ENCODE data around the gene FBXL15. TPM values are rescaled to one million over a fixed set of nuclear protein-coding genes. Genes with fewer than 3 reads are reported as not detected.
"Not testable (repeated sequence)": the region's sequence is repeated elsewhere in the genome, so short reads cannot be mapped to it uniquely, and the experiment has no call there.

The FBXL15 gene
- total RNA-seq, 2 experiments from 2014 or later: 13.5 to 15.2 TPM

- Mint-ChIP-seq H3K36me3 (peaks cover 6% of the 10 kb centered on the region), H3K9me3 (ENCODE audit: low read depth) (no peaks in the 10 kb centered on the region), H3K4me3 (peak overlapping the region; percentile 86), H3K27ac (peak overlapping the region; percentile 91), H3K27me3 (no peaks in the 10 kb centered on the region), H3K4me1 (peaks cover 39% of the 10 kb centered on the region)
- DNase-seq: no peak
- ATAC-seq: no peak
- CTCF ChIA-PET: interaction anchor here (0.6 to 3.9 kb wide), 16 partner anchors 11 to 299 kb away, joined by 3 to 23 read pairs (median 6); partner anchors contain the start of genes CUEDC2, FBXL15, NFKB2 and SUFU
Measured at GRCh38 chr10:102450124-102450373, 29.4 kb downstream of the FBXL15 start.

DNA sequence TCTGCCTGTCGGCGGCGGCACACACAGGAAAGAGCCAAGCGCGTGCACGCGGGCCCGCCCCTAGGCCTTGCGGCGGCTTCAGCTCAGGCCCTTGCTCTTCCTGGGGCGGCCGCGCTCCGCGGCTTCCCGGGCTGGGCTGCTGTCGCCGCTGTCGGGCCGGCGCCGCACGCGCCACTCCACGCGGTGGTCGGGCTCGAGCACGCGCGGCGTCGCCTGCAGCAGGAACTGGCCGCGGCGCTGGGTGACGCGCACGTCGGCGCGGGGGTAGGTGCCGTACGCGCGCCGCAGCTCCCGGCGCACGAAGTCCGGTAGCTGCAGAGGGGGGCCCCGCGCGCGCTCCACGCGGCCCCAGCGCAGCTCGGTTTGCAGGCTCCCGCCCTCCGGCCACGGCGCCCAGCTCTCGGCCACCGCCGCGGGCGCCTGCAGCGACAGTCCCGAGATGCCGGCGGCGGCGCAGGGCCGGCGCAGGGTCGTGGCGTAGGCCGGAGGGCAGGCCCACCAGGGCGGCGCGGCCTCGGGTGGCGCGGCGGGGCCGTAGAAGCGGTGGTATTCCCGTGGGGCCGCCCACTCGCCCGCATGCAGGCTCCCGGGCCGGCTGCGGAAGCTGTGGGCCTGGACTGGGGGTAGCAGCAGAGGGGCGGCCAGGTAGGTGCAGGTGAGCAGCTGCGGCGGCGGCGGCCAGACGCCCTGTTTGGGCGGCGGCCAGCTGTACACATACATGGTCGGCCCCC lies 29.9 kb downstream of the FBXL15 start:
- Mint-ChIP-seq H3K27me3 (no peaks in the 10 kb centered on the region), H3K27ac (peak overlapping the region; percentile 91), H3K36me3 (peaks cover 9% of the 10 kb centered on the region), H3K4me1 (peaks cover 43% of the 10 kb centered on the region), H3K9me3 (ENCODE audit: low read depth) (no peaks in the 10 kb centered on the region), H3K4me3 (peak overlapping the region; percentile 86)
- peak; percentile 92 for DNase-seq
- CTCF ChIA-PET: interaction anchor here (0.6 to 3.9 kb wide), 18 partner anchors 11 to 299 kb away, joined by 3 to 23 read pairs (median 6); partner anchors contain the start of genes CUEDC2, FBXL15, NFKB2 and SUFU
- ATAC-seq: peak; percentile 79

DNA sequence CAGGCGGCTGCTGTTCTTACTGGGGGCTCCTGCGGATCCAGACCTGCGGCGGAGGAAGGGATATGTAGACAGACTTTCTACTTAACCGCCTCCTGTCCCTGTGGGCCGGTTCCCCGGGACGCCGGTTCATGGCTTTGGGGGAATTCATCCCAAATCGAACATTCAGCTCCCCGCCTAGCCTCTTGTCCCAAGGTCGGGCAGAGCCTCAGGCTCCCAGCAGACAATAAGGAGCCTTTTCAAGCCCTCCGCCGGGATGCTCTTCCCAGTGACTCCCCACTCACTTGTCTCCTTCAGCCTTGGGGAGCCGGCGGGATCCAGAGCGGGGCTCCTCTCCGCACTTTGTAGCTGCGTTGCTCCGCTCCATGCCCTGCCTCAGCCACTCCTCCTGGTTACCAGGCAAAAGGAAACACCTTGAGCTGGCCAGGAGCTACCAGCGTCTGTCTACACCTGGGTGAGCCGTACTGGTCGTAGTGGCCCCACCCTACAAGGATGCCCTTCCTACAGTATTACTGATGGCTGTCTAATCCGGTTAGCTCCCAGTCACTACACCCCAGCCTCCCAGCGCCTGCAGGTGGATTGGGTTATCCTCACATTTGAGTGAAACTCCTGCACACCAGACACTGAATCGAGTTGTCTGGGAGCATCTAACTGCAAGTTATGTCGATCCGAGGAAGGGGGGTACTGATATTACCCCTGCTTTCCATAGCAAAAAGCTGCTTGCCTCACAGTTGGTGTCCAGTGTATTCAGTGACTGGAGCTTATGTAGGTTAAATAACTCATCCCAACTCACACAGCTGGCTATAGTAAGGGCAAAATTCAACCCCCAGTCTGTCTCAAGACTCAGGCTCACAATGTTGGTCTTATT lies 30.7 kb downstream of the FBXL15 start, which contains the start of gene C10orf95:
Gene C10orf95 (minus strand): TSS at position 439 of the 865 bp plus-strand sequence. CDS start 450 bp downstream, outside the sequence.
- DNase-seq (peak; percentile 46), ATAC-seq (no peak)
- H3K9me3 Mint-ChIP-seq (ENCODE audit: low read depth): no peaks in the 10 kb centered on the region
- peaks cover 12% of the 10 kb centered on the region for H3K36me3 Mint-ChIP-seq
- H3K27me3 Mint-ChIP-seq: no peaks in the 10 kb centered on the region
- H3K27ac Mint-ChIP-seq: peak within 1 kb of the TSS; percentile 78
- peaks cover 45% of the 10 kb centered on the region for H3K4me1 Mint-ChIP-seq
- CTCF ChIA-PET: interaction anchor here (0.6 to 3.9 kb wide), 16 partner anchors 10 to 225 kb away, joined by 3 to 23 read pairs (median 5); partner anchors contain the start of genes CUEDC2, FBXL15, NFKB2 and SUFU
- H3K4me3 Mint-ChIP-seq: peak within 1 kb of the TSS; percentile 86

DNA sequence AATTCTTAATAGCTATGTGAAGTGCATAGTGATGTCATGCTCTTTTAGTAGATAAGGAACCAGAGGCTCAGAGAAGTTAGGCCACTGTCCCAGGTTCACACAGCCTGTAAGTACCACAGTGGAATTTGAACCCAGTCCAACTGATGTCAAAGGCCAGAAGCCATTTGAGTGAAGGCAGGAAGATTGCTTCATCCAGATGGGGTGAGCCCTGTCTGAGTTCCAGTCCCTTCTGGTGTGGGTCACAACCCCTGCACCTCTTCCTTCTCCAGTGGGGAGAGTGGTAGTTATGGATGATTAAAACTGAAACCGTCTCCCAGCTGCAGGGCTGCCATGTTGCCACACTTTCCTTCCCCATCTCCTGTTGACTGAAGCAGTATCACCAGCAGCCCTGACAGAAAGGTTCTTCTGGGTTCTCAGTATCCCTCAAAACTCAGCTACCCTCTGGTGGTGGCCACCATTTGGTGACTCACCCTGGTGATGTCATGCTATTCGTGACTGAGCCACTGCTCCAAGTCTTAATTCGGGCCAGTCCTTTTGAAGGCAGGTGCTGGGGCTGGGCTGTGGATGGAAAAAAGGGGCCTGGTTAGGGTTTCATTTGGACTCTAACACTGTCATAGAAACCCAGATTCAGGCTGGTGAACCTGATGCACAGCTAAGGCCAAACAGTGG lies 32.2 kb downstream of the FBXL15 start:
- Mint-ChIP-seq H3K9me3 (ENCODE audit: low read depth) (no peaks in the 10 kb centered on the region), H3K36me3 (peaks cover 12% of the 10 kb centered on the region), H3K4me1 (peaks cover 45% of the 10 kb centered on the region), H3K27me3 (no peaks in the 10 kb centered on the region), H3K4me3 (peak overlapping the region; percentile 2), H3K27ac (peak overlapping the region; percentile 78)
- ATAC-seq (peak; percentile 46), DNase-seq (peak; percentile 85)
- CTCF ChIA-PET: interaction anchor here (0.6 to 3.9 kb wide), 14 partner anchors 15 to 361 kb away, joined by 3 to 21 read pairs (median 4); partner anchors contain the start of genes FBXL15, NFKB2 and SUFU

DNA sequence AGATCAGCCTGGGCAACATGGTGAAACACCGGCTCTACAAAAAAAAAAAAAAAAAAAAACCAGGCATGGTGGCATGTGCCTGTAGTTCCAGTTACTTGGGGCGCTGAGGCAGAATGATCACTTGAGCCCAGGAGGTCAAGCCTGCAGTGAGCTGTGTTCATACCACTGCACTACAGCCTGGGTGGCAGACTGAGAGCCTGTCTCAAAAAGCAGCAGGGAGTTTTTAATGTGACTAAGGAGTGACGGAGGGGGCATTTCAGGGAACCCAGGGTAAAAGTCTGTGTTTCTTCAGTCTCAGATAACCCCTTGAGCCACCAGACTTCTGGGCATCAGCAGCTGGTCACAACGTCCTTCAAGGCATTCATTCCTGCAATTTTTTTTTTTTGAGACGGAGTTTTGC lies 32.9 kb downstream of the FBXL15 start:
- Mint-ChIP-seq H3K9me3 (ENCODE audit: low read depth) (no peaks in the 10 kb centered on the region), H3K36me3 (peaks cover 12% of the 10 kb centered on the region), H3K4me3 (no peak overlapping the region), H3K27me3 (no peaks in the 10 kb centered on the region), H3K4me1 (peaks cover 44% of the 10 kb centered on the region), H3K27ac (peak overlapping the region; percentile 71)
- ATAC-seq: no peak
- CTCF ChIA-PET: interaction anchor here (0.7 to 3.1 kb wide), 7 partner anchors 15 to 284 kb away, joined by 3 to 11 read pairs (median 5); partner anchors contain the start of gene FBXL15
- no peak for DNase-seq

DNA sequence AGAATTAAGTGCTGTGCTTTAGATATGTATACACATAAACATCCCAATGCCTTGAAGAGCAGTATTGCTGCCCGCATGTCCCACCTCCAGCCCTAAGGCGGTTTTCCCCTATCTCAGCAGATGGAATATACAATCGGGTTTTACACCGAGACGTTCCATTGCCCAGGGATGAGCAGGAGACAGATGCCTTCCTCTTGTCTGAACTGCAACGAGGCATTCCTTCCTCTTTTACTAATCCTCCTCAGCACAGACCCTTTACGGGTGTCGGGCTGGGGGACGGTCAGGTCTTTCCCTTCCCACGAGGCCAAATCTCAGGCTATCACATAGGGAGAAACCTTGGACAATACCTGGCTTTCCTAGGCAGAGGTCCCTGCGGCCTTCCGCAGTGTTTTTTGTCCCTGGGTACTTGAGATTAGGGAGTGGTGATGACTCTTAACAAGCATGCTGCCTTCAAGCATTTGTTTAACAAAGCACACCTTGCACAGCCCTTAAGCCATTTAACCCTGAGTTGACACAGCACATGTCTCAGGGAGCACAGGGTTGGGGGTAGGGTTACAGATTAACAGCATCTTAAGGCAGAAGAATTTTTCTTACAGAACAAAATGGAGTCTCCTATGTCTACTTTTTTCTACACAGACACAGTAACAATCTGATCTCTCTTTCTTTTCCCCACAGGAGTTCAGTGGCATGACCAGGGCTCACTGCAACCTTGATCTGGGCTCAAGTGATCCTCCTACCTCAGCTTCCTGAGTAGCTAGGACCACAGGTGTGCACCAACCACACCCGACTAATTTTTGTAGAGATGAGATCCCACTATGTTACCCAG lies 34.2 kb downstream of the FBXL15 start:
- H3K4me3 Mint-ChIP-seq; CTCF ChIA-PET; ATAC-seq; H3K27ac Mint-ChIP-seq; H3K9me3 Mint-ChIP-seq (ENCODE audit: low read depth); DNase-seq; H3K27me3 Mint-ChIP-seq: not testable (repeated sequence)
- H3K36me3 Mint-ChIP-seq: peaks cover 12% of the 10 kb centered on the region
- peaks cover 35% of the 10 kb centered on the region for H3K4me1 Mint-ChIP-seq

- no peak for ATAC-seq
- peaks cover 43% of the 10 kb centered on the region for H3K4me1 Mint-ChIP-seq
Measured at GRCh38 chr10:102455893-102456471, 35.3 kb downstream of the FBXL15 start.

GRCh38 chr10:102457591-102458150 lies 37.0 kb downstream of the FBXL15 start:
- no peaks in the 10 kb centered on the region for H3K27me3 Mint-ChIP-seq
- CTCF ChIA-PET: no interaction called here
- H3K9me3 Mint-ChIP-seq (ENCODE audit: low read depth): no peaks in the 10 kb centered on the region
- ATAC-seq (no peak), DNase-seq (no peak)
- H3K4me1 Mint-ChIP-seq: peaks cover 47% of the 10 kb centered on the region
- no peak overlapping the region for H3K27ac Mint-ChIP-seq
- H3K4me3 Mint-ChIP-seq: no peak overlapping the region
- H3K36me3 Mint-ChIP-seq: peaks cover 12% of the 10 kb centered on the region

More at GRCh38 chr10:102455893-102456471, 35.3 kb downstream of the FBXL15 start:
- CTCF ChIA-PET: no interaction called here
- H3K27ac Mint-ChIP-seq: no peak overlapping the region
- DNase-seq: no peak
- H3K27me3 Mint-ChIP-seq: no peaks in the 10 kb centered on the region
- no peak overlapping the region for H3K4me3 Mint-ChIP-seq
- no peaks in the 10 kb centered on the region for H3K9me3 Mint-ChIP-seq (ENCODE audit: low read depth)
- peaks cover 12% of the 10 kb centered on the region for H3K36me3 Mint-ChIP-seq

DNA sequence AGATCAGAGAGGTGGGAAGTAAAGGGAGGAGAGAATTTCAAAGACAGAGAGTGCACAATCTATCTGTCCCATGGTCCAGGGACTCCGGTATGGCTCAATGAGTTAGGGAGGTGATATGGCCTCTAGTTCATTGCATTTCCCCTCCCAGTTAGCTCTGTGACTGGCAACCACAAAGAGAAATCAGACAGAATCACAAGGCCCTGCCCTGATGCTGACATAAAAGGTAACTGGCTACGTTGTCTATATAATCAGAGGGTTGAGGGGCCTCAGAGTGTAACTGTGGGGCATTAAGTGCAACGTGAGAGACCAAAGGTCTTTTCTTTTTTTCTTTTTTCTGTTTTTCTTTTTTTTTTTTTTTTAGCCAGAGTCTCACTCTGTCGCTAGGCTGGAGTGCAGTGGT lies 38.0 kb downstream of the FBXL15 start:
- Mint-ChIP-seq H3K36me3 (peaks cover 8% of the 10 kb centered on the region), H3K9me3 (ENCODE audit: low read depth) (no peaks in the 10 kb centered on the region), H3K4me3 (no peak overlapping the region), H3K27me3 (no peaks in the 10 kb centered on the region), H3K27ac (no peak overlapping the region), H3K4me1 (peaks cover 42% of the 10 kb centered on the region)
- ATAC-seq (no peak), DNase-seq (no peak)
- CTCF ChIA-PET: interaction anchor here (0.7 kb wide), 3 partner anchors 26 to 70 kb away, joined by 3 read pairs; no protein-coding TSS in a partner anchor

DNA sequence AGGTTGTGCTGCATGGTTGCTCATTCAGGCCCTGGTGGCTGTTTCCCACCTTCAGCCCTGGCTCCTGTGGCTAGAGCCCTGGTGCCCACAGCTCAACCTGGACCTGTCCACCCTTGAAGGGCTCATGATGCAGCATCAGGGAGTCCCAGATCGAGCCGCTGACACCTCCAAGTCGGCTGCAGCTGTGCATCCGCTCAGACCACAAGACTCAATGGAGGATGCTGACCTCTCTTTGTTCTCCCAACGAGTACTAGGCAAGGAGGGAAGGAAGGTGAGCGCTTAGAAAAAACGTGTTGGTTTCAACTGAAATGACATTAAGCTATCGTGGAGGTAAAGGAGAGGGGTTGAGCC lies 40.2 kb downstream of the FBXL15 start:
- Mint-ChIP-seq H3K27ac (peak overlapping the region; percentile 73), H3K4me1 (peaks cover 30% of the 10 kb centered on the region), H3K36me3 (peaks cover 1% of the 10 kb centered on the region), H3K27me3 (no peaks in the 10 kb centered on the region), H3K9me3 (ENCODE audit: low read depth) (no peaks in the 10 kb centered on the region), H3K4me3 (peak overlapping the region; percentile 82)
- DNase-seq (no peak), ATAC-seq (peak; percentile 41)
- CTCF ChIA-PET: interaction anchor here (1.0 to 2.7 kb wide), 12 partner anchors 11 to 231 kb away, joined by 3 to 23 read pairs (median 6); partner anchors contain the start of genes C10orf95 and FBXL15

DNA sequence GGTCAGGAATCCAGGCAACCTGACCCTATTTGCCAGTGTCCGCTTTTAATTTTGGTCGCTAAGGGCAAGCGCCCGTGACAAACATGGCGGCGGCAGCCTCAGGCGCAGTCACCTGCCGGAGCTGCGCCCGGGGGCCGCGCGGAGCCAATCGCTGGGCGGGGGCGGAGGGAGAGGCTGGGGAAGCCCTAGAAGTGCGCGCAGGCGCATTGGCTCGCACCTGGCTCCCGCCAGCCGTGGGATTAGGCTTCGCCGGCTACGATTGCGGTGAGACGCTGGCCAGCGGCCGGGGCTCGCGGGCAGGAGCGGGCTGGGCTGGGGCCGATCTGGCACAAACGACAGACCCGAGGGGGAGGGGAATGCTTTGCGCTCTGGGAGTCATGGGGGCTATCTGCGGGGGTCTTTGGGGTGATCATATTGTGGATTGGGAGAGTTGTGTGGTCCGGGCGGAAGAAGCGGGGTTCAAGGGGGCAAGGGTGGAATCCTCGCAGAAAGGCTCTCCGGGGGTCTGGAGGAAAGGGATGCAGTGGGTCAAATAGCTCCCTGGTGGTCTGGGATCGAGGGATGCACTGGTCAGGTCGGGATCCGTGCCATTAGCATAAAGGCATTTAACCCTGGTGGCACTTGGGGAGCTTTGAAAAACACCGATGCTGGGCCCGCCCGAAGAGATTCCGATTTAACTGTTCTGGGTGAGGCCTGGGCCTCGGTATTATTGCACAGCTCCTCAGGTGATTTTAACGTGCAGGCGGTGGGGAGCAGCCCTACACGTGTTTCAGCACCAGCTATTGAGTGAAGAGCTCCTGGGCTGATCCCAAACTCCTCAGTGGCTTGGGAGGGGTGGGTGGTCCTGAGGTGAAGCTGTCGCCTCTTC lies 40.8 kb downstream of the FBXL15 start:
- no peaks in the 10 kb centered on the region for H3K36me3 Mint-ChIP-seq
- peak overlapping the region; percentile 79 for H3K27ac Mint-ChIP-seq
- H3K27me3 Mint-ChIP-seq: no peaks in the 10 kb centered on the region
- H3K9me3 Mint-ChIP-seq (ENCODE audit: low read depth): no peaks in the 10 kb centered on the region
- ATAC-seq (peak; percentile 99), DNase-seq (peak; percentile 94)
- CTCF ChIA-PET: interaction anchor here (0.7 to 2.7 kb wide), 18 partner anchors 11 to 292 kb away, joined by 3 to 23 read pairs (median 5); partner anchors contain the start of genes ACTR1A, C10orf95, FBXL15 and SUFU
- peak overlapping the region; percentile 82 for H3K4me3 Mint-ChIP-seq
- peaks cover 29% of the 10 kb centered on the region for H3K4me1 Mint-ChIP-seq
